Measurements from ENCODE around the gene DAO.
"Not testable (repeated sequence)": the region's sequence is repeated elsewhere in the genome, so short reads cannot be mapped to it uniquely, and the experiment has no call there.

Gene DAO

GRCh38 chr12:108859923-108860291 lies 20.0 kb upstream of the DAO start:
- no peak for DNase-seq (ENCODE audit: low spot score)
- ChIA-PET POLR2A (ENCODE audit: low non-redundant PET) (no interaction called here), CTCF (interaction anchor here (0.5 to 0.7 kb wide), 2 partner anchors 84 to 99 kb away, joined by 3 to 4 read pairs; no protein-coding TSS in a partner anchor)
- no peak overlapping the region for H3K27ac ChIP-seq
- no peak for TF ChIP-seq CTCF (conservative IDR thresholded peaks at IDR 0.05; ENCODE audit: low read depth)

- H3K27ac ChIP-seq = no peak overlapping the region; the same call in 1 of the 2 replicates
- ChIA-PET POLR2A (ENCODE audit: low non-redundant PET) (no interaction called here), CTCF (interaction anchor here (0.5 to 0.6 kb wide), 2 partner anchors 83 to 351 kb away, joined by 3 read pairs; no protein-coding TSS in a partner anchor)
- no peak for DNase-seq (ENCODE audit: low spot score)
- TF ChIP-seq CTCF (conservative IDR thresholded peaks at IDR 0.05; ENCODE audit: low read depth) = no peak
Measured at GRCh38 chr12:108860443-108860842, 19.4 kb upstream of the DAO start.

- CTCF ChIA-PET = interaction anchor here (0.6 to 0.9 kb wide), 3 partner anchors 15 to 197 kb away, joined by 4 to 7 read pairs (median 4); no protein-coding TSS in a partner anchor
- POLR2A ChIA-PET (ENCODE audit: low non-redundant PET) = interaction anchor here (0.6 kb wide), 1 partner anchor 89 kb away, joined by 3 read pairs; no protein-coding TSS in a partner anchor
Measured at GRCh38 chr12:108861878-108862587, 17.9 kb upstream of the DAO start.

GRCh38 chr12:108862588-108862959 lies 17.3 kb upstream of the DAO start:
- H3K27ac ChIP-seq = no peak overlapping the region
- CTCF ChIA-PET = interaction anchor here (0.8 to 0.9 kb wide), 2 partner anchors 14 to 88 kb away, joined by 4 read pairs; no protein-coding TSS in a partner anchor
- TF ChIP-seq CTCF (conservative IDR thresholded peaks at IDR 0.05; ENCODE audit: low read depth) = no peak
- POLR2A ChIA-PET (ENCODE audit: low non-redundant PET) = no interaction called here
- no peak for DNase-seq (ENCODE audit: low spot score)

More at GRCh38 chr12:108861878-108862587, 17.9 kb upstream of the DAO start:
- DNase-seq (ENCODE audit: low spot score) = no peak
- no peak overlapping the region for H3K27ac ChIP-seq
- no peak for TF ChIP-seq CTCF (conservative IDR thresholded peaks at IDR 0.05; ENCODE audit: low read depth)

- no peak for TF ChIP-seq CTCF (conservative IDR thresholded peaks at IDR 0.05; ENCODE audit: low read depth)
- CTCF ChIA-PET = no interaction called here
- no peak for DNase-seq (ENCODE audit: low spot score)
- POLR2A ChIA-PET (ENCODE audit: low non-redundant PET) = no interaction called here
- H3K27ac ChIP-seq = no peak overlapping the region
Measured at GRCh38 chr12:108865169-108865568, 14.7 kb upstream of the DAO start.

GRCh38 chr12:108866083-108866482 lies 13.8 kb upstream of the DAO start:
- POLR2A ChIA-PET (ENCODE audit: low non-redundant PET); DNase-seq (ENCODE audit: low spot score); H3K27ac ChIP-seq; CTCF ChIA-PET: not testable (repeated sequence)

- TF ChIP-seq CTCF (conservative IDR thresholded peaks at IDR 0.05; ENCODE audit: low read depth) = no peak
- no peak for DNase-seq (ENCODE audit: low spot score)
- POLR2A ChIA-PET (ENCODE audit: low non-redundant PET) = no interaction called here
- H3K27ac ChIP-seq = no peak overlapping the region
- CTCF ChIA-PET = no interaction called here
Measured at GRCh38 chr12:108868781-108869180, 11.1 kb upstream of the DAO start.

All from RWPE1 (cell line).